ENCODE results near the gene CDC45.

GRCh38 chr22:19546680-19547079 is 67.0 kb downstream of the CDC45 start:
- TF ChIP-seq, protein P1, sequence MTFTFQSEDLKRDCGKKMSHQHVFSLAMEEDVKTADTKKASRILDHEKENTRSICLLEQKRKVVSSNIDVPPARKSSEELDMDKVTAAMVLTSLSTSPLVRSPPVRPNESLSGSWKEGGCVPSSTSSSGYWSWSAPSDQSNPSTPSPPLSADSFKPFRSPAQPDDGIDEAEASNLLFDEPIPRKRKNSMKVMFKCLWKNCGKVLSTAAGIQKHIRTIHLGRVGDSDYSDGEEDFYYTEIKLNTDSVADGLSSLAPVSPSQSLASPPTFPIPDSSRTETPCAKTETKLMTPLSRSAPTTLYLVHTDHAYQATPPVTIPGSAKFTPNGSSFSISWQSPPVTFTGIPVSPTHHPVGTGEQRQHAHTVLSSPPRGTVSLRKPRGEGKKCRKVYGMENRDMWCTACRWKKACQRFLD (tag by site-specific recombination; IDR thresholded peaks at IDR 0.05): no peak
- no peak for TF ChIP-seq ZIC2 (tag by site-specific recombination; IDR thresholded peaks at IDR 0.05)
- TF ChIP-seq ZNF792 (tag by site-specific recombination; IDR thresholded peaks at IDR 0.05): no peak

Measured in HEK293 (cell line).